GM12873 (cell line): ENCODE measurements around the gene TMEM238.

Source experiments
- CTCF ChIP-seq: IDR thresholded peaks from 2 replicates; pipeline ENCODE4 v1.5.1; 2012; ENCODE audit warnings: low read depth, mild to moderate bottlenecking, moderate library complexity, low read length, control low read depth; ENCODE audit not compliant: insufficient read depth; ENCODE audit errors: missing control alignments

Gene TMEM238

GRCh38 chr19:55354698-55355212 is 29.3 kb downstream of the TMEM238 start, which contains the start of gene COX6B2:
COX6B2 (minus strand) TSS chr19:55354719; CDS start chr19:55354521, 198 bp downstream.
- TF ChIP-seq CTCF = no peak

GRCh38 chr19:55353803-55354697 is 30.0 kb downstream of the TMEM238 start:
- TF ChIP-seq CTCF = no peak

GRCh38 chr19:55353356-55353802 is 30.7 kb downstream of the TMEM238 start:
- no peak for TF ChIP-seq CTCF

GRCh38 chr19:55352549-55353145 is 31.4 kb downstream of the TMEM238 start:
- TF ChIP-seq CTCF = no peak

GRCh38 chr19:55352040-55352439 is 32.1 kb downstream of the TMEM238 start:
- TF ChIP-seq CTCF = no peak

GRCh38 chr19:55350620-55351315 is 33.3 kb downstream of the TMEM238 start:
- TF ChIP-seq CTCF = no peak
